H7 (cell line): Measurements from ENCODE around the gene MED26. TPM values are rescaled to one million over a fixed set of nuclear protein-coding genes. Genes with fewer than 3 reads are reported as not detected.

Source experiments
- DNase-seq: peaks from one replicate; pipeline ENCODE4 v3.0.0; 2012
- H3K27me3 ChIP-seq: 2 replicates; pipeline ENCODE4 v1.6.0; 2011; ENCODE audit warnings: mild to moderate bottlenecking, low read length; ENCODE audit not compliant: control insufficient read depth, insufficient read depth
- H3K36me3 ChIP-seq: replicated peaks from 2 replicates; pipeline ENCODE4 v1.5.1; 2011; ENCODE audit warnings: low read length; ENCODE audit not compliant: control insufficient read depth, insufficient read depth
- H3K4me3 ChIP-seq: 2 replicates; pipeline ENCODE4 v1.5.1; 2011; ENCODE audit warnings: low read depth, mild to moderate bottlenecking, control low read depth, low read length, moderate library complexity; ENCODE audit not compliant: insufficient read depth
- total RNA-seq: library from RNA; depleted of rRNA; stranded (reverse); fragments of >200 nt; shearing (Covaris generic); gene quantifications from 2 replicates; pipeline ENCODE4 v1.2.3, GENCODE V29; 2014; rRNA removed

MED26 gene
- total RNA-seq, 1 experiment from 2014 or later = 12.0 TPM

DNA sequence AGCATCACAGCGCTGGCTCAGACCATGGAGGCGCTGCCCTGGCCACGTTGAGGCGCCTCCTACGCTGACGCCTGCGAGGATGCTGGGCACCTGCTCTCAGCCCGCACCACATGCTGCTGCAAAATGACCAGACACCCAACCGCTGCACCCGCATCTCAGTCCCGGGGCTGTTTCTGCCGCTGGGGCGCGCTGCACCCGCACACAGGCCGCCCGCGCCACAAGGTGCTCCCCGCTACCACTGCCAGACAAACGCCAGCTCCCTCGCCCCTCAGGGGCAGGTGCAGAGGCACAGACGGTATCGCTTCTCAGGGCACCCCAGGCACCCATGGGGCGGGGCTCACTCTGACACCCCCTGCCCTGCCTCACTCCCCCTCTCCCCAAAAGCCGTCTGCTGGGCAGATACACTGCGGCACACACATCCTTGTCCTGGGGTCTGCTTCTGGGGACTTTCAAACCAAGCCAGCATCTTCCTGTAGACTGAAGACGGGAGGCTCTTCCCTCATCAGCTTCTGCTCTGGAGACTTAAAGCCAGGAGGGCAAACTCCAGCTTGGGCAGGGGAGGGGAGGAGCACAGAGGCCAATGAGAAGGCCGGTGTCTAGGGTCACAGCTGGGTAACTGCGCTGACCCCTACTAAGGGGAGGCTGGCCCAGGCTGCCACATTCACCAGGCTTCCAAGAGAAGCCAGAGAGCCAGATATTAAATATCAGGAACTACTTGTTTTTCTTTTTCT, 102.1 kb downstream of the MED26 start:
- H3K27me3 ChIP-seq = no peaks in the 10 kb centered on the region
- H3K36me3 ChIP-seq = peaks cover 58% of the 10 kb centered on the region
- no peak overlapping the region for H3K4me3 ChIP-seq
- no peak for DNase-seq

- H3K36me3 ChIP-seq = peaks cover 57% of the 10 kb centered on the region
- DNase-seq = no peak
Measured at GRCh38 chr19:16524991-16525734, 102.8 kb downstream of the MED26 start.

More at GRCh38 chr19:16524991-16525734, 102.8 kb downstream of the MED26 start:
- Histone ChIP-seq H3K27me3 (no peaks in the 10 kb centered on the region), H3K4me3 (no peak overlapping the region)

Other genes with a start within 250 kb of the MED26 start
- 12.3 and 13.1 TPM in 2 replicates for gene EPS15L1, start 156.2 kb downstream of the MED26 start, total RNA-seq
- 0.52 and 0.97 TPM in 2 replicates for gene CALR3, start 132.0 kb downstream of the MED26 start, total RNA-seq
- gene C19orf44, start 131.8 kb downstream of the MED26 start, total RNA-seq = 3.6 and 4.7 TPM in 2 replicates
- 14.3 and 17.1 TPM in 2 replicates for gene CHERP, start 85.8 kb downstream of the MED26 start, total RNA-seq
- 12.5 and 14.7 TPM in 2 replicates for gene SLC35E1, start 55.8 kb downstream of the MED26 start, total RNA-seq
- 58.0 and 62.9 TPM in 2 replicates for gene SMIM7, start 31.9 kb upstream of the MED26 start, total RNA-seq
- gene TMEM38A, start 32.9 kb upstream of the MED26 start, total RNA-seq = 3.5 and 7.4 TPM in 2 replicates
- not detected in 2 replicates for gene NWD1, start 91.6 kb upstream of the MED26 start, total RNA-seq
- gene SIN3B, start 201.2 kb upstream of the MED26 start, total RNA-seq = 47.3 and 58.3 TPM in 2 replicates